ENCODE results near the gene REG4. TPM values are rescaled to one million over a fixed set of nuclear protein-coding genes. Genes with fewer than 3 reads are reported as not detected.
"Not testable (repeated sequence)": the region's sequence is repeated elsewhere in the genome, so short reads cannot be mapped to it uniquely, and the experiment has no call there.

REG4 gene
- 1 to 10 TPM; 3.1 to 3.6 TPM for total RNA-seq

DNA sequence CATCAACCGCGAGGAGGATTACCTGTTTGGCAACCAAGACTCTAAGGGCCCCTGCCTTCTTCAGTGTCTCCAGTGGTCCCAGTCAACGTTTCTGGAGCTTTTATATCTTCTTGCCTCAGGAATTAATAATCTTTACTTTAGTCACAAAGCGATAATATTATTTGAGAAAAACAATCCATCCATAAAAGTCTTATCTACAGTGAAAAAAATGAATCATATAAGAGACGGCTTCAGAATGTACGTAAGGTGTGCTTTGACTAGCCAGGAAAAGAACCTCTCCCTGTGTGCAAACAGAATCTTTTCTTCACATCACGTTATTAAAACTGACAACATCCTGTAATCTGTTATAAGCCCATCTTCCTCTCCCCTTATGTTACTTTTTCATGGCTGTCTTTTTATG lies at the start of gene REG4:
Gene REG4, minus strand, starts transcription at position 74 of the 400 bp plus-strand sequence. CDS start 2,691 bp downstream, outside the sequence.
- ChIA-PET POLR2A (no interaction called here), CTCF (no interaction called here)

DNA sequence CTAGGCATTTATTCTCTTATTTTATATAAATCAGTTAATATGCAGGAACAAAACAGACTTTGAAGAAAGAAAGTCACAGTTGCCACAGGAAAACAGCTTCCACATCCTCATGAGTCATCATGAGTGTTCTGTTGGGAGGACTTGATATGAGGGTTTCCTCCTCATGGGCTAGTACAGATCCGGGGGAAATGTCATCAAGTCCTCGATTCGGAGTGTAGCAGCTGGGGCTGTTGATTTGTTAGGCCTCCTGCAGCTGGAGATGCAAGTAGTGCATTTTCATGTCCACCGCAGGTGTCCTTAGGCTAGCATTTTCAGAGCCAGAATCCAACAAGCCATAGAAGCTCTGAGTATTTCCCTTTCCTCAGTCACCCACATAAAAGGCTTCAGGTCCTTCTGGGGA lies 48.4 kb upstream of the REG4 start:
- CTCF ChIA-PET: interaction anchor here (1.5 kb wide), 1 partner anchor 115 kb away, joined by 3 read pairs; no protein-coding TSS in a partner anchor
- POLR2A ChIA-PET: no interaction called here

DNA sequence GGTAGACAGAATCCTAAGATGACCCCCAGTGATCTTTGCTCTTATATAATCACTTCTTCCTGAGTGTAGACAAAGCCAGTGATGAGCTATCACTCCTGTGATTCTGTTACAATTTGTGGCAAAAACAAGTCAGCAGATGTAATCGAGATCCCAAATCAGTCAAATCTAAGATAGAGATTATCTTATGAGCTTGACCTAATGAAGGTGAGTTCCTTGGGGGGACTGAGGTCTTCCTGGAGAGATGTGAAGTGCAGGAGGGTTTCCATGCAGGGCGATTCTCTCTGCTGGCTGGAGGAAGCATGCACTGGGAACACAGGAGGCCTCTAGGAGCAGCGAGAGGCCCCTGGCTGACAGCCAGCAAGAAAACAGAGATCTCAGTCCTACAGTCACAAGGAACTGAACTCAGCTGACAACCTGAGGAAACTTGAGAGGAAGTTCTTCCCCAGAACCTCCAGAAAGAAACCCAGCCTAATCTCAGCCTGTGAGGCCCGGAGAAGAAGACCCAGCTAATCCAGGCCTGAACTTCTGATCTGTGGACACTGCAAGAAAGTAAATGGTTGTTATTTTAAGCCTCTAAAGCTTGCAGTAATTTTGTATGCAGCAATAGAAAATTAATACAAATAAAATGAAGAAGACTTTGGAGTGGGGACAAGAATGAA lies 47.4 kb upstream of the REG4 start:
- POLR2A ChIA-PET: not testable (repeated sequence)
- CTCF ChIA-PET: interaction anchor here (1.5 kb wide), 1 partner anchor 114 kb away, joined by 3 read pairs; no protein-coding TSS in a partner anchor

DNA sequence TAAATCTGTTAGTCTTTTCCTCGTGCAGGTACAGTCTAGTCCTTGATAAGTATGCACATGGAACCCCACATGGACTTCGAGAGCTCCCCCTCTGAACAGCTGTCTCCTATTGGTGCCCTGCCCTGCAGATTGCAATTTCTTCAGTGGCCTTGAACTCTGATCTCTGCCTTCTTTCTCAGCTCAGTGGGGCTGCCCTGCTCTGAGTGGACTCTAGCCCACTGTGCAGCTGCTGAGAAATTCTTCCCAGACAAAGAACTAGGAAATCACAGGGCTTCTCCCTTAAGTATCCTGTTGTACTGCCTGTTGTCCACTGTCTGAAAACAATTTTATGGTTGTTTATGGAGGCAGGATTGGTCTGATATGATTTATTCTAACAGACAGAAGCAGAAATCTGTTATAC lies 46.9 kb upstream of the REG4 start:
- ChIA-PET CTCF (interaction anchor here (1.5 kb wide), 1 partner anchor 114 kb away, joined by 3 read pairs; no protein-coding TSS in a partner anchor), POLR2A (no interaction called here)

DNA sequence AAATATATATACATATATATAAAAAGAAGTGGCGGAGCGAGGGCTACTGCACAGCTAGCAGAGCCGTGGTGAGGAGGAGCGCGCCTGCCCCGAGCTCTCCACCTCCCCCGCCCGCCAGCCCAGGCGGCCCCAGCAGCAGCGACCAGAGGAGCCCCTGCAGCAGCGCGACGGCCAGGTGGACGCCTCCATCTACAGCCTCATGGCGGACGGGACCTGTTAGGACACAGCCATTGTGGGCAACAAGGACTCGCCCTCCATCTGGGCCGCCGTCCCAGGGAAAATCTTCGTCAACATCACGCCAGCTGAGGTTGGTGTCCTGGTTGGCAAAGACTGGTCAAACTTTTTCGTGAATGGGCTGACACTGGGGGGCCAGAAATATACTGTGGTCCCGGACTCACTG lies 41.9 kb upstream of the REG4 start:
- POLR2A ChIA-PET: no interaction called here
- CTCF ChIA-PET: no interaction called here

DNA sequence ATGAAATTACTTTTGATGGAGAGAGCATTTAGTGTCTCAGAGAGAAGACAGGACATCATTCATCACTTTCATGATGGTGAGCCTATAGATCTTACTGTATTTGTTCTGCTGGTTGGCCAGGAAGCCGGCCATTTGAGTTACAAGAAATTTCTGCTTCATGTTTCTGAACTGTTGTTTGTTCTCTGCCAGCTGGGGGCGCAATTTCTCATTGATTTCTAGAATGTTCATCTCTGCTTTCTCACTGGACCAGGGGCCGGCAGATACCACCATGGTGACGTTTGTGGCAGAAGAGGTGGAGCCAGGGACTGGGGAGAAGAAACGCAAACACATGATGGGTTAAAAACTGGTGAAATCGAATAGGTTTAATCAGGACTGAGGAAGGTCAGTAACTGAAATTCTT lies 32.9 kb upstream of the REG4 start:
- POLR2A ChIA-PET: not testable (repeated sequence)
- CTCF ChIA-PET: interaction anchor here (1.5 kb wide), 1 partner anchor 26 kb away, joined by 4 read pairs; no protein-coding TSS in a partner anchor

DNA sequence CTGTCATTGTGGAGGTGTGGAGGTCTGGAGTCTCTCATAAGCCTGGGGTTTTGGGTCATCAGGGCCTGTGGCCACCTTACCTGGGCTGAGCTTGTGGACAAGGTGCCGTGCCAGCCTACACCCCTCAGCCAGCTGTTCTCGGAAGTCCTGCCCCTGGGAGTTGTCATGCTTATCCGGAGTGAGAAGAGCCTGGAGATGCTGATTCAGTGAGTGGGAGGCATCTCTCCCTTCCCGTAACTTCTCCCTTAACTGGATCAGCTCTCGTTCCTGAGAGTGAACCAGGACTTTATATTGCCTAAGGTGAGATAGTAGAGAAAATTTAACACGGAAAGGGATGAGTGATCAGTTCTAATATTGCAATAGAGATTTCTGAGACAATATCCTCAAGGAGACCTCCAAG lies 30.0 kb upstream of the REG4 start:
- CTCF ChIA-PET: no interaction called here
- POLR2A ChIA-PET: no interaction called here

DNA sequence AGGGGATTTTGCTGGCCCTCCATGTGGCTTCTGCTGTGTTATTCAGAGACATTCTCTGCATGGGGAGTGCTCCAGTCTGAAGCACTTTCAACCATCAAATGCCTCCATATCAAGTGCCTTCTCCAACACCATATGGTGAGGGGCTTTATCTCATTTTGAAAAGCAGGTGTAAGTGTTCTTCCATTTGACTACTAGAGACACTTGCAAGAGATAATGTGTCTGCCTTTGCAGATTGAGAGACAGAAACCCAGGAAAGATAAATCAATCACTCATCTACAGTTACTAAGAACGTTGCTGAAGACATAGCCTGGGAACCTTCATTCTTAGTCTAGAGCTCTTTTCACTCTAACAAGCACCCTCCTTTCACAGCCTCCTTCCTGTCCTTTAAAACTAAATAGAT lies 29.5 kb upstream of the REG4 start:
- POLR2A ChIA-PET: no interaction called here
- CTCF ChIA-PET: no interaction called here

DNA sequence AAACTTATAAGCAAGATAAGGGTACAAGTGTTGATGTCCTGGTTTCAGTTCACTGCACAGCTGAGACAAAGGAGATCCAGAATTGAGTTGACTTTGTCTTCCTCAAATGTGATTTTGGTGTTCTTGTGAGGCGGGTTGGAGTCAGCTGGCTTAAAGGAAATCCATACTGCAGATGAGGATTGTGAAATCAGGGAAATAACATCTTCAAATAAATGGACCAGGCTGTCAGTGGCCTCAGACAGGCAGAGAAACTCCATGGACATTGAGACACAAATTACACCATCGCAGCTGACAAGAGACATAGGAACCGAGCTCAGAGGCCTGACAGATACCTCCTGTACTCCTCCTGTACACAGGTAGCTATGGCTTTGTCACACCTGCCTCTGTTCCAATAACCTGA lies 27.0 kb upstream of the REG4 start:
- CTCF ChIA-PET: no interaction called here
- POLR2A ChIA-PET: no interaction called here

DNA sequence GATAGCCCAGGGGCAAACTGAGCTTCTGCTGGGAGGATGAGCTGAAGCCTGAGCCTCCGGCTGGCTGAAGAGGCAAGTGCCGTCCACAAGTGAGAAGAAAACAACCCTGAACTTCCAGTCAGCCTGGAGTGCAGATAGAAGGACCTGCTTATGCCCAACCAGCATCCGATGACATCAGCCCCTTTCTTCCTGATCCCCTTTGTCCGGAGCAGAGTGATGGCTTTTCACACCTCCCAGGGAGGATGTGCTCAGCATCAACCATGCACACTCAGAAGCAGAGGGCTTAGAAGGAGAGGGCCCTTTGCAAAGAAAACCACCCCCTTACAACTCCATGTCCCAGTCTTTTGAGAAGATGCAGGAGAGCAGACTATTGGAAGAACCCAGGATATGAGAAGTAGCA lies 23.7 kb upstream of the REG4 start:
- CTCF ChIA-PET: no interaction called here
- POLR2A ChIA-PET: no interaction called here

DNA sequence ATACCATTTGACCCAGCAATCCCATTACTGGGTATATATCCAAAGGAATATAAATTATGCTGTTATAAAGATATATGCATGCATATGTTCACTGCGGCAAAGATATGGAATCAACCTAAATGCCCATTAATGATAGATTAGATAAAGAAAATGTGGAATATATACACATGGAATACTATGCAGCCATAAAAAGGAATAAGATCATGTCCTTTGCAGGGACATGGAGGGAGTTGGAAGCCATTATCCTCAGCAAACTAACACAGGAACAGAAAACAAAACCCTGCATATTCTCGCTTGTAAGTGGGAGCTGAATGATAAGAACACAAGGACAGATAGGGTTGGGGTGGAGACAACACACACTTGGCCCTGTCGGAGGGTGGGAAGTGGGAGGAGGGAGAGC lies 19.8 kb upstream of the REG4 start:
- CTCF ChIA-PET: no interaction called here
- POLR2A ChIA-PET: no interaction called here

DNA sequence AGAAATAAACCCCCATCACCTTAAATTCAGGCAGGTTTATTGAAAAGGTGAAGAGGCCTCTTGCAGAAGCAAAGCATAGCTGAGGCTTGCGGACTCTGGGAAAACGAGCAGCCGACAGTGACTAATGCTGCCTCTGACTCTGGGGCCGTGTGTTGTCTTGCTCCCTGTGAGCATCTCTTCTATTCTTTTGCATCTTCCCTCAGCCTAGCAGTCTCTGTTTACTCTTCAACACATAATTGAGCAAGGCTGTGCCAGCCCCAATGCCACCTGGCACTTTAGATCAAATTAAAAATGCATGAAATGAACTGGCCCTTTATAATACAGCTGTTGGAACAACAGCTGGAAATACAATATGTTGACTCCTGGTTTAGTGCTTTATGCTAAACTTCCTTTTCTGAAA lies 18.4 kb upstream of the REG4 start:
- POLR2A ChIA-PET: no interaction called here
- CTCF ChIA-PET: no interaction called here

DNA sequence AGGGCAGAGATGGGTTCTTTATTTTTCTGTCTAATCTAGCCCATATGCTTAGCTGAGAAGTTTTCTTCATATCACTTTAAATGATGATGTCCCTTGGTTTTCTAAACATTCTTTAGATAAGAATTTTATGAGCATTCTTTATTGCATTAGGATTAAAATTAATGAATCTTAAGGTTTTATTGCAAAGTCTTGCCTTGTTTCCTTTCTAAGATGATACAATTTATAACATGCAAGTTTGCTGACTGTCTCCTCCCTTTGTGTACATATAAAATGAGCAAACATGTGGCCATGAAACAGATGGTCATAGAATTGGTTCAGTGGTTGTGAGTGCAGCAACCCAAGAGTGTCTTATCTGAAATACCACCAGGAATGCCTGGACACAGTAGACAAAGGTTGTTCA lies 17.7 kb upstream of the REG4 start:
- POLR2A ChIA-PET, CTCF ChIA-PET: not testable (repeated sequence)

DNA sequence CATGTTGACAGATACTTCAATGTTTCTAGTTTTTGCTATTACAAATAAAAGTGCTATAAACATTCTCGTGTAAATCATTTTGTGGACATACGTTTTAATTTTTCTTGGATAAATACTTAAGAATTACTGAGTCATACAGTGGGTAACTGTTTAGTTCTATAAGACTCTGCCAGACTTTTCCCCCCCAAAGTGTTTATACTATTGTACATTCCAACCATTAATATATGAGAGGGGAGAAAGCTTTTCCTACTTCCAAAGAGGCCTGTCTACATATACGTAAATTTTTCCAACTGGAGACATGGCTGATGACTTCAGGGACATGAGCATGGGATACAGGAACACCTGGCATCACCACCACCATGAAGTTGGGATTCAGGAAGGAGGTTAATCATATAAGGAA lies 17.0 kb upstream of the REG4 start:
- POLR2A ChIA-PET: no interaction called here
- CTCF ChIA-PET: no interaction called here

DNA sequence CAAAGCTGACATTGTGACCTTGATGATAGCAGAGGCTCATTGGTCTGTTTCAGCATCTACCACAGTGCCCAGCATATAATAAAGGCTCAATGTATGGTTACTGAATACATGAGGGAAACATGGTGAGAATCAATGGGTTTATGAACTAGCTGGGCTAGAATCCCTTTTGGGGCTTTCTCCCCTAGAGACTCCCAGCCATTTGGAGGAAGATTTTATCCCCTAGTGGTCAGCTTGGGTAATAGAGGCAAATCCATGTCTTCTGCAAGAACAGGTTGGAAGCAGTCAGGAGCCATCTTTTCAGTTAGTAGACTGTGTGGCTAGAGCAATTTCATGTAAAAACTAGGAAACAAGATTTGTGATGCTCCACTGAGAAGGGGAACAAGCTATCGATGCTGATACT lies 15.8 kb upstream of the REG4 start:
- ChIA-PET CTCF (interaction anchor here (1.4 kb wide), 1 partner anchor 13 kb away, joined by 3 read pairs; no protein-coding TSS in a partner anchor), POLR2A (no interaction called here)

DNA sequence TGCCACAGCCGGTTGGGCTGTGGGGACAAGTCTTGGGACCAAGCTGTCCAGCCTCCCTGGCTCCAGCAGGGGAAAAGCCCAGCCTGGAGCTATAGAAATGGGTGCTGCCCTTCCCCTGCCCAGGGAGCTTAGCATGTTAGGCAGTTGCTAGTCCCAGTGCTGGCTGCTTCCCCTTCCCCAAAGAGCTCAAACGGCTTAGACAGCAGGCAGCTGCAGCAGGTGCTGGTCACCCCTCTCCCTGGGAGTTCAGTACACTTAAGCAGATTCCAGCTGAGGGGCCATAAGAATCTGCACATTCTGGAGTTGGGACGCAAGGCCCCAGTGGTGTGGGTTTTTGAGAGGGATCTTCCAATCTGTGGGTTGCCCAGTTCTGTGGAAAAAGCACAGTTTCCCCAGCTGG lies 11.1 kb upstream of the REG4 start:
- ChIA-PET POLR2A (no interaction called here), CTCF (no interaction called here)

DNA sequence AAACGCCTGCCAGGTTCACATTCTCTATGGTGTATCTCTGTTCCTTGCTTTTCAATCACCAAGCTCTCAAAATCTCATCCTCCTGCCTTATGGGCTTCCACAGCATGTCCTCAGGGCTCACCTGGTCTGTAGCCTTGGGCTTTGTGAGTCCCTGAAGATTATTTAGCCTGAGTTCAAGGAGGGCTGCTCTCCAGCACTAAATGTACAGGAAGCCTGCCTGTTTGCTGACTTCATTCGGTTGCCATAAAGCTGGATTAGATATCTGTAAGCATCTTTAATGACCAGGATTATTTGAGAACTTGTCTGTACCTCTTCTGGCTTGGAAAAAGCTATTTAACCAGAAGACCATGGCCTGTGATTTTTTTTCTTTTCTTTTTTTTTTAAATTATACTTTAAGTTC lies 6.9 kb upstream of the REG4 start:
- CTCF ChIA-PET: no interaction called here
- POLR2A ChIA-PET: no interaction called here

DNA sequence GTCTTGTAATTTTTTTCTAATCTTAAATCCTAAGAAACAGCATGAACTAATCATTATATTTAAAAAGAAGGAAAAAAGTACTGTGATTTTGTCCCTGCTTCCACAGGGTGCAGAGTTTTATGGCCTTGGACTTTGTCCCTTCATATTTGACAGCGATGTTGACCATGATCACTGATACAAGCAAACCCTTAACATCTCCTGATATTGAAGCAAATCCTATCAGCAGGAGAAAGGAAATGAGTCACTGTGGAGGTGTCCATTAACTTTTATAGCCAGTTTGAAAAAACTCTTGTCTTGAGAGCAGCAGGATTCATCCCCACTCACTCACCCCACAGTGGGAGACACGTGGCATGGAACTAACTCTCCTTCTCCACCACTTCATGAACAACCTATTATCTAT lies 5.1 kb upstream of the REG4 start:
- ChIA-PET CTCF (no interaction called here), POLR2A (no interaction called here)

DNA sequence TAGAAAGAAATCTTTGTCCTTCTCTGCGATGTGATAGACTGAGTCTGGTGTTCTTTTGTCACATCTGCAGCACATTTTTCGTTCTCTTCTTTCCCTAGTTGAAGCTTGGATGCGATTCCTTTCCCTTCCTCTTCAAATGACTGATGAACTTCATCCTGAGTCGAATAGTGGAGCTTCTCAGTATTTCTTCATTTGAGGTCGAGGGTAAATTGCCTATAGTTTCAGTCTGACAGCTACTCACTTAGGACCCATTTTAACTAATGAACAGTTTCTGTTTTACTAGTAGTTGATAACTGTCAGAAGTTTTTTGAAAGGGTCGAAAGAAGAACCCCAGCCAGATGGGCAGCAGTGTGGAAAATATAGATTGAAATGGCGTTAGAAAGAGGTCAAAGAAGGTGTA lies 4.7 kb upstream of the REG4 start:
- CTCF ChIA-PET: no interaction called here
- POLR2A ChIA-PET: no interaction called here

DNA sequence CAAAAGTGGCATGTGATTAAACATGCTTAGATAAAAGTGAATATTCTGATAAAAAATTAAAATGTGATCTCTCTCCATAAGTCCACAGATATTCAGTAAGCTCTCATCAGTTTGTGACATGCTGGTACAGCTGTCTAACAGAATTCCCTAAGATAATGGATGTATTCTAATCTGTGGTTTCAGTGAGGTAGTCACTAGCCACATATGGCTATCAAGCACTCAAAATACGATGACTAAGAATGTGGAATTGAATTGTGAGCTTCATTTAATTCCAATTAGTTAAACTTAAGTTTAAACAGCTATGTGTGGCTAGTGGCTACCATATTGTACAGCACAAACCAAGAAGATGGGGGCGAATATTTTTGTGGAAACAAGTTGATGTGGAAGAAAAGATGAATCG lies 4.1 kb upstream of the REG4 start:
- CTCF ChIA-PET: no interaction called here
- POLR2A ChIA-PET: no interaction called here

DNA sequence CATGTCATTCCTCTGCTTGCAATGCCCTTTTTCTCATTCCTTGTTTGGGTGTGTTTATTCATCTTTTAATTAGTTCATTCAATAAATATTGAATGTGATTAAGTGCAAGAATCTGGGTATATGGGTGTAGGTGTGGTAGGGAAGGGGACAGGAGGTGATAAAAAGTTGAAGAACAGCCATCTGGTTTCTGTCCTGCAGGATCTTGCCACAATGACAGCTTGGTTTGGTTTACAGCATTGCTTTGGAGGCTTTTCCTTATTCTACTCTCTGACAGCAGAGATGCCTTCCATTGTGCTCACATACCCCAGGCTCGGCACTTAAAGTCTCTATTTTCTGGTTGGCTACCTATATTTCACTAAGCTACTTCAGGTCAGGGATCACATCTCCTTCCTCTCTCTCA lies 3.0 kb upstream of the REG4 start:
- ChIA-PET CTCF (interaction anchor here (0.9 kb wide), 1 partner anchor 13 kb away, joined by 3 read pairs; no protein-coding TSS in a partner anchor), POLR2A (interaction anchor here (0.7 kb wide), 1 partner anchor 44 kb away, joined by 3 read pairs; no protein-coding TSS in a partner anchor)

DNA sequence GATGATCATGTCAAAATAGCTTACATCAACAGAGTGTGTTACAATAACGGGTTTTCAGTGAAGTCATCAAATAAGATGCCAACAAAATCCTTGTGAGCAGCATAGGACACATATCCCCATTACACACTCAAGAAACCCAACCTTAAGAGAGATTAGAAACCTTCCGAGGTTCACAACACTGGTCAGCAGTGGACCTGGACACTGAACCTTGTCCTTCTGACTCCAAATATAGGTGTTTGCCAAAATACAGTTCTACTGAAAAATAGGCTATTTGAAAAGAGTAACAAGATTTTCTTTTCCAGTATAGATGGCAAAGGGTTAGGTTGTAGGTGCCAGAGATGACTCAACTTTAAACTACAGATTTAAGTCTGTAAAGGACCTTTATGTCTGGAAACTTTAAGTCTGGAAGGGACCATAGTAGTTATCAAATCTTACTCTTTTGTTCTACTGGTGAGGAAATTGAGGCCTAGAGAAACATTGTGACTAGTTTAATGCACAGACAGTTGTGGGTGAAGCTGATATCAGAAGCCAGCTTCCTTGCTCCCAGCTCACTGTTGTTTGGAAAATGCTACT lies 811 bp upstream of the REG4 start:
- POLR2A ChIA-PET: no interaction called here
- CTCF ChIA-PET: no interaction called here
